Psoas muscle (tissue), 8 donors: ENCODE measurements around the gene AMFR. TPM values are rescaled to one million over a fixed set of nuclear protein-coding genes. Genes with fewer than 3 reads are reported as not detected.

ENCODE experiments used
- ATAC-seq, 4 donors: fragments of 200-7000 bp; cut with Tn5 transposase; one replicate each; pipeline ENCODE4 v1.9.1; 2020; ENCODE audit warnings: moderate library complexity in 3 of 4, mild to moderate bottlenecking in 2 of 4
- DNase-seq, 2 donors: peaks; one replicate each; pipeline ENCODE4 v3.0.0-alpha.2; 2020
- H3K27ac ChIP-seq: fragments of 200-600 bp; one replicate; pipeline ENCODE4 v1.8.0; 2022
- H3K27me3 ChIP-seq, 3 donors: fragments of 200-600 bp in 1 of 3; one replicate each; pipeline versions ENCODE4 v1.6.1 to v1.8.0; 2013 to 2022; ENCODE audit warnings: low read length in 2 of 3, mild to moderate bottlenecking in 2 of 3, moderate library complexity in 1 of 3; ENCODE audit not compliant: insufficient read depth in 3 of 3
- H3K36me3 ChIP-seq, 2 donors: fragments of 200-600 bp in 1 of 2; one replicate each; pipeline versions ENCODE4 v1.6.1 to v1.8.0; 2013 to 2022; ENCODE audit warnings: low read depth in 1 of 2, mild to moderate bottlenecking in 1 of 2, moderate library complexity in 1 of 2; ENCODE audit not compliant: insufficient read depth in 1 of 2
- H3K4me1 ChIP-seq: fragments of 200-600 bp; one replicate; pipeline ENCODE4 v1.8.0; 2022
- H3K4me3 ChIP-seq: fragments of 200-600 bp; one replicate; pipeline ENCODE4 v1.8.0; 2022; ENCODE audit warnings: mild to moderate bottlenecking
- H3K9me3 ChIP-seq: fragments of 200-600 bp; one replicate; pipeline ENCODE4 v1.8.0; 2022
- WGBS, 3 donors: extraction: QIAGEN DNeasy Blood & Tissue Kit; methylation state at CpG; one replicate each; pipeline versions ENCODE4 v1.1.6 to v1.1.7; 2013; 5-methylcytosine and 5-hydroxymethylcytosine counted together
- intact Hi-C, 2 donors: fragments of 100-400 bp; cut with DNase I; formaldehyde crosslinking; loops; one replicate each; pipeline versions ENCODE4 v1.11.0 to v1.14.2; 2022
- polyA plus RNA-seq, 3 donors: library from polyadenylated mRNA; stranded (reverse); fragments of 200-250 nt; gene quantifications; one replicate each; pipeline ENCODE4 v1.2.3, GENCODE V29; 2013
- total RNA-seq, 4 donors: library from RNA; stranded (reverse); fragmentation: NEBNext Ultra II Directional in 2 of 4; extraction: Animal tissue kit (Norgen Biotek cat#: 25700) in 2 of 4; gene quantifications; one replicate each; pipeline versions ENCODE4 v1.2.1 to v1.2.4, GENCODE V29; 2021 to 2023
- TF ChIP-seq, protein P1 (sequence below): fragments of 200-600 bp; IDR thresholded peaks from one replicate; pipeline ENCODE4 v1.8.0; 2022; ENCODE audit warnings: antibody characterized with exemption
- donor health status: healthy with polysubstance abuse.
- donor health status: DM: no; HTN: no; CAD: no; lungs with moderate emphysema.
- donor health status: Bipolar disorder and iron deficiency.
- donor health status: healthy.
- donor health status: DM: yes; HTN: yes; CAD: no.
- donor health status: DM: no; HTN: no; CAD: no.
- donor health status: DM: no; HTN: no; CAD: no.
- donor health status: DM: yes; HTN: yes; CAD: no.

The AMFR gene
- total and polyA plus RNA-seq, 7 donors, result 106 to 453 (median 193) TPM

DNA sequence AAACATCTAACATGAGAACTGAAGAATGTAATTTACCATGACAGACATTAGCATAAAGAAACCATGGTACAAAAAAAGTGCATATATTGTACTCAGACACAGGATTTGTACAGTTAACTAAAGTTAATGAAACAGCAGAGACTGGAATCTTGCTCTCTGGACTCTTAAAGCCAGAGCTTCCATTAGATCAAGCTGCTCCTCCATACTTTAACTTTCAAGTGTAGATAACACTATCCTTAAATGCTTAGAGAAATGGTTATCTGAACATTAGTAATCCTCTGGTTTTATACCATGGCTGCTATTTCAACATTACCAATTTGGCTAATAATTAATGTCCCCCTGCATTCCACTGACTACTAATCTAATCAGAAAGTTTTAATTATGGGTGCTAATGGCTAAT is 22.7 kb upstream of the AMFR start:
- DNase-seq (no peak), ATAC-seq (no peak)
- intact Hi-C loops, result no loop called here
- Histone ChIP-seq H3K27ac (no peak overlapping the region), H3K9me3 (no peaks in the 10 kb centered on the region), H3K4me1 (peaks cover 35% of the 10 kb centered on the region), H3K27me3 (no peaks in the 10 kb centered on the region), H3K4me3 (no peak overlapping the region), H3K36me3 (peaks cover 2 to 46% of the 10 kb centered on the region in 2 donors)
- TF ChIP-seq, protein P1, sequence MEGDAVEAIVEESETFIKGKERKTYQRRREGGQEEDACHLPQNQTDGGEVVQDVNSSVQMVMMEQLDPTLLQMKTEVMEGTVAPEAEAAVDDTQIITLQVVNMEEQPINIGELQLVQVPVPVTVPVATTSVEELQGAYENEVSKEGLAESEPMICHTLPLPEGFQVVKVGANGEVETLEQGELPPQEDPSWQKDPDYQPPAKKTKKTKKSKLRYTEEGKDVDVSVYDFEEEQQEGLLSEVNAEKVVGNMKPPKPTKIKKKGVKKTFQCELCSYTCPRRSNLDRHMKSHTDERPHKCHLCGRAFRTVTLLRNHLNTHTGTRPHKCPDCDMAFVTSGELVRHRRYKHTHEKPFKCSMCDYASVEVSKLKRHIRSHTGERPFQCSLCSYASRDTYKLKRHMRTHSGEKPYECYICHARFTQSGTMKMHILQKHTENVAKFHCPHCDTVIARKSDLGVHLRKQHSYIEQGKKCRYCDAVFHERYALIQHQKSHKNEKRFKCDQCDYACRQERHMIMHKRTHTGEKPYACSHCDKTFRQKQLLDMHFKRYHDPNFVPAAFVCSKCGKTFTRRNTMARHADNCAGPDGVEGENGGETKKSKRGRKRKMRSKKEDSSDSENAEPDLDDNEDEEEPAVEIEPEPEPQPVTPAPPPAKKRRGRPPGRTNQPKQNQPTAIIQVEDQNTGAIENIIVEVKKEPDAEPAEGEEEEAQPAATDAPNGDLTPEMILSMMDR, result no peak

GRCh38 chr16:56447286-56447685 is 21.9 kb upstream of the AMFR start:
- H3K27me3 ChIP-seq, result no peaks in the 10 kb centered on the region
- H3K4me1 ChIP-seq, result peaks cover 28% of the 10 kb centered on the region
- no peak overlapping the region for H3K27ac ChIP-seq
- H3K36me3 ChIP-seq, result peaks cover 2 to 51% of the 10 kb centered on the region in 2 donors
- intact Hi-C loops, result no loop called here
- TF ChIP-seq, protein P1, result no peak
- 67 to 88% (median 75%) methylated on average over 2 of the region's 2 CpGs for WGBS, 3 donors
- no peaks in the 10 kb centered on the region for H3K9me3 ChIP-seq
- no peak for ATAC-seq
- DNase-seq, result no peak
- no peak overlapping the region for H3K4me3 ChIP-seq

GRCh38 chr16:56438038-56438437 is 12.7 kb upstream of the AMFR start:
- peaks cover 3 to 84% of the 10 kb centered on the region in 2 donors for H3K36me3 ChIP-seq
- ATAC-seq, result no peak
- DNase-seq, result no peak
- H3K4me1 ChIP-seq, result peaks cover 10% of the 10 kb centered on the region
- intact Hi-C loops, result no loop called here
- TF ChIP-seq, protein P1, result no peak
- no peak overlapping the region for H3K27ac ChIP-seq
- H3K4me3 ChIP-seq, result no peak overlapping the region
- 85 to 100% (median 97%) methylated on average over 1 of the region's 1 CpG for WGBS, 3 donors
- H3K27me3 ChIP-seq, result no peaks in the 10 kb centered on the region
- no peaks in the 10 kb centered on the region for H3K9me3 ChIP-seq

DNA sequence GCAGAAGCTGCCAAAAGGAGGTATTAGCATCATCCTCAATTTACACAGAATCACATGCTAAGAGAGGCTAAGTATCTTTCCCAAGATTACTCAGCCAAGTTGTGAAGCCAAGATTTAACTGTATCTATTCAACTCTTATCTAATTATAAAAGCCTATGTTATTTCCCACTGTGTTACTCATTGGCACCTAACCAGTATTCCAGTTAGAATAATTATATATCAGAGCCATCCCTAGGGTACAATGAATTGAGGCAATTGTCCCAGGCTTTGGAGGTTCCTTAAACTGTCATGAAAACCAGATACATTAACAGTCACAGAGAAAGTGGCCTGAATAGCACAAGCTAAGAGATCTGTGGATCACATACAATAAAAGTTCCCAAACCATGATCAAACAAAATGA is 10.9 kb upstream of the AMFR start:
- TF ChIP-seq, protein P1, result no peak
- no peaks in the 10 kb centered on the region for H3K9me3 ChIP-seq
- H3K36me3 ChIP-seq, result peaks cover 5 to 83% of the 10 kb centered on the region in 2 donors
- H3K4me1 ChIP-seq, result peaks cover 10% of the 10 kb centered on the region
- no peak overlapping the region for H3K27ac ChIP-seq
- DNase-seq, result no peak
- ATAC-seq, result no peak
- H3K4me3 ChIP-seq, result no peak overlapping the region
- intact Hi-C loops, result no loop called here
- H3K27me3 ChIP-seq, result no peaks in the 10 kb centered on the region

GRCh38 chr16:56428091-56428490 is 2.7 kb upstream of the AMFR start:
- ATAC-seq (no peak), DNase-seq (no peak)
- no peaks in the 10 kb centered on the region for H3K27me3 ChIP-seq
- no peak overlapping the region for H3K4me3 ChIP-seq
- H3K9me3 ChIP-seq, result no peaks in the 10 kb centered on the region
- peaks cover 9% of the 10 kb centered on the region for H3K4me1 ChIP-seq
- H3K27ac ChIP-seq, result no peak overlapping the region
- intact Hi-C loops, result no loop called here
- TF ChIP-seq, protein P1, result no peak
- peaks cover 6 to 28% of the 10 kb centered on the region in 2 donors for H3K36me3 ChIP-seq
- WGBS, 3 donors, result 28 to 62% (median 37%) methylated on average over 1 of the region's 1 CpG
